Psoas muscle (tissue), 8 donors: ENCODE data around the gene BRAF. TPM values are rescaled to one million over a fixed set of nuclear protein-coding genes. Genes with fewer than 3 reads are reported as not detected.

Source experiments
- ATAC-seq, 4 donors: fragments of 200-7000 bp; cut with Tn5 transposase; one replicate each; pipeline ENCODE4 v1.9.1; 2020; ENCODE audit warnings: moderate library complexity in 3 of 4, mild to moderate bottlenecking in 2 of 4
- DNase-seq, 2 donors: peaks; one replicate each; pipeline ENCODE4 v3.0.0-alpha.2; 2020
- H3K27ac ChIP-seq: fragments of 200-600 bp; one replicate; pipeline ENCODE4 v1.8.0; 2022
- H3K27me3 ChIP-seq, 3 donors: fragments of 200-600 bp in 1 of 3; one replicate each; pipeline versions ENCODE4 v1.6.1 to v1.8.0; 2013 to 2022; ENCODE audit warnings: low read length in 2 of 3, mild to moderate bottlenecking in 2 of 3, moderate library complexity in 1 of 3; ENCODE audit not compliant: insufficient read depth in 3 of 3
- H3K36me3 ChIP-seq, 2 donors: fragments of 200-600 bp in 1 of 2; one replicate each; pipeline versions ENCODE4 v1.6.1 to v1.8.0; 2013 to 2022; ENCODE audit warnings: low read depth in 1 of 2, mild to moderate bottlenecking in 1 of 2, moderate library complexity in 1 of 2; ENCODE audit not compliant: insufficient read depth in 1 of 2
- H3K4me1 ChIP-seq: fragments of 200-600 bp; one replicate; pipeline ENCODE4 v1.8.0; 2022
- H3K4me3 ChIP-seq: fragments of 200-600 bp; one replicate; pipeline ENCODE4 v1.8.0; 2022; ENCODE audit warnings: mild to moderate bottlenecking
- H3K9me3 ChIP-seq: fragments of 200-600 bp; one replicate; pipeline ENCODE4 v1.8.0; 2022
- CTCF ChIP-seq: fragments of 200-600 bp; IDR thresholded peaks from one replicate; pipeline ENCODE4 v1.8.0; 2022; ENCODE audit warnings: antibody characterized with exemption
- WGBS, 3 donors: extraction: QIAGEN DNeasy Blood & Tissue Kit; methylation state at CpG; one replicate each; pipeline versions ENCODE4 v1.1.6 to v1.1.7; 2013; 5-methylcytosine and 5-hydroxymethylcytosine counted together
- intact Hi-C, 2 donors: fragments of 100-400 bp; cut with DNase I; formaldehyde crosslinking; loops; one replicate each; pipeline versions ENCODE4 v1.11.0 to v1.14.2; 2022
- polyA plus RNA-seq, 3 donors: library from polyadenylated mRNA; stranded (reverse); fragments of 200-250 nt; gene quantifications; one replicate each; pipeline ENCODE4 v1.2.3, GENCODE V29; 2013
- total RNA-seq, 4 donors: library from RNA; stranded (reverse); fragmentation: NEBNext Ultra II Directional in 2 of 4; extraction: Animal tissue kit (Norgen Biotek cat#: 25700) in 2 of 4; gene quantifications; one replicate each; pipeline versions ENCODE4 v1.2.1 to v1.2.4, GENCODE V29; 2021 to 2023
- donor health status: healthy with polysubstance abuse.
- donor health status: DM: no; HTN: no; CAD: no; lungs with moderate emphysema.
- donor health status: Bipolar disorder and iron deficiency.
- donor health status: healthy.
- donor health status: DM: yes; HTN: yes; CAD: no.
- donor health status: DM: no; HTN: no; CAD: no.
- donor health status: DM: no; HTN: no; CAD: no.
- donor health status: DM: yes; HTN: yes; CAD: no.

The BRAF gene
- total and polyA plus RNA-seq, 7 donors = 5.0 to 22.6 (median 16.8) TPM

- 25 to 81% (median 30%) methylated on average over 1 of the region's 1 CpG for WGBS, 3 donors
These were observed 13.0 kb downstream of the BRAF start for GRCh38 chr7:140911746-140912145.

GRCh38 chr7:140909476-140910161, 15.1 kb downstream of the BRAF start:
- H3K4me1 ChIP-seq = peaks cover 3% of the 10 kb centered on the region
- no peaks in the 10 kb centered on the region for H3K9me3 ChIP-seq
- no peak for TF ChIP-seq CTCF
- ATAC-seq = no peak
- intact Hi-C loops = no loop called here
- H3K27me3 ChIP-seq = no peaks in the 10 kb centered on the region
- H3K4me3 ChIP-seq = no peak overlapping the region
- no peak overlapping the region for H3K27ac ChIP-seq
- 90 to 92% (median 91%) methylated on average over 5 of the region's 5 CpGs for WGBS, 3 donors
- no peaks in the 10 kb centered on the region for H3K36me3 ChIP-seq
- no peak for DNase-seq

More at GRCh38 chr7:140911746-140912145, 13.0 kb downstream of the BRAF start:
- Histone ChIP-seq H3K27me3 (no peaks in the 10 kb centered on the region), H3K9me3 (no peaks in the 10 kb centered on the region), H3K4me1 (peaks cover 3% of the 10 kb centered on the region), H3K36me3 (no peaks in the 10 kb centered on the region), H3K27ac (no peak overlapping the region), H3K4me3 (no peak overlapping the region)
- no peak for DNase-seq
- no peak for TF ChIP-seq CTCF
- no peak for ATAC-seq
- intact Hi-C loops = no loop called here

GRCh38 chr7:140908361-140908760, 16.4 kb downstream of the BRAF start:
- no peaks in the 10 kb centered on the region for H3K4me1 ChIP-seq
- intact Hi-C loops = no loop called here
- H3K27ac ChIP-seq = no peak overlapping the region
- no peaks in the 10 kb centered on the region for H3K27me3 ChIP-seq
- H3K36me3 ChIP-seq = no peaks in the 10 kb centered on the region
- no peaks in the 10 kb centered on the region for H3K9me3 ChIP-seq
- WGBS, 3 donors = 53 to 64% (median 57%) methylated on average over 2 of the region's 2 CpGs
- no peak for ATAC-seq
- H3K4me3 ChIP-seq = no peak overlapping the region
- no peak for TF ChIP-seq CTCF
- DNase-seq = no peak

GRCh38 chr7:140903741-140904480, 20.8 kb downstream of the BRAF start:
- WGBS, 3 donors = 91 to 98% (median 93%) methylated on average over 4 of the region's 4 CpGs
- intact Hi-C loops = no loop called here
- DNase-seq (no peak), ATAC-seq (no peak)
- H3K4me1 ChIP-seq = peaks cover 7% of the 10 kb centered on the region
- H3K27me3 ChIP-seq = no peaks in the 10 kb centered on the region
- H3K27ac ChIP-seq = no peak overlapping the region
- H3K4me3 ChIP-seq = no peak overlapping the region
- H3K36me3 ChIP-seq = no peaks in the 10 kb centered on the region
- TF ChIP-seq CTCF = no peak
- no peaks in the 10 kb centered on the region for H3K9me3 ChIP-seq
